GM19240 (cell line): ENCODE results near the gene FOXQ1.

Experiments
- DNase-seq: peaks from one replicate; pipeline ENCODE4 v3.0.0; 2011; ENCODE audit warnings: low spot score; ENCODE audit not compliant: insufficient read length

FOXQ1 gene, protein sequence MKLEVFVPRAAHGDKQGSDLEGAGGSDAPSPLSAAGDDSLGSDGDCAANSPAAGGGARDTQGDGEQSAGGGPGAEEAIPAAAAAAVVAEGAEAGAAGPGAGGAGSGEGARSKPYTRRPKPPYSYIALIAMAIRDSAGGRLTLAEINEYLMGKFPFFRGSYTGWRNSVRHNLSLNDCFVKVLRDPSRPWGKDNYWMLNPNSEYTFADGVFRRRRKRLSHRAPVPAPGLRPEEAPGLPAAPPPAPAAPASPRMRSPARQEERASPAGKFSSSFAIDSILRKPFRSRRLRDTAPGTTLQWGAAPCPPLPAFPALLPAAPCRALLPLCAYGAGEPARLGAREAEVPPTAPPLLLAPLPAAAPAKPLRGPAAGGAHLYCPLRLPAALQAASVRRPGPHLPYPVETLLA

DNA sequence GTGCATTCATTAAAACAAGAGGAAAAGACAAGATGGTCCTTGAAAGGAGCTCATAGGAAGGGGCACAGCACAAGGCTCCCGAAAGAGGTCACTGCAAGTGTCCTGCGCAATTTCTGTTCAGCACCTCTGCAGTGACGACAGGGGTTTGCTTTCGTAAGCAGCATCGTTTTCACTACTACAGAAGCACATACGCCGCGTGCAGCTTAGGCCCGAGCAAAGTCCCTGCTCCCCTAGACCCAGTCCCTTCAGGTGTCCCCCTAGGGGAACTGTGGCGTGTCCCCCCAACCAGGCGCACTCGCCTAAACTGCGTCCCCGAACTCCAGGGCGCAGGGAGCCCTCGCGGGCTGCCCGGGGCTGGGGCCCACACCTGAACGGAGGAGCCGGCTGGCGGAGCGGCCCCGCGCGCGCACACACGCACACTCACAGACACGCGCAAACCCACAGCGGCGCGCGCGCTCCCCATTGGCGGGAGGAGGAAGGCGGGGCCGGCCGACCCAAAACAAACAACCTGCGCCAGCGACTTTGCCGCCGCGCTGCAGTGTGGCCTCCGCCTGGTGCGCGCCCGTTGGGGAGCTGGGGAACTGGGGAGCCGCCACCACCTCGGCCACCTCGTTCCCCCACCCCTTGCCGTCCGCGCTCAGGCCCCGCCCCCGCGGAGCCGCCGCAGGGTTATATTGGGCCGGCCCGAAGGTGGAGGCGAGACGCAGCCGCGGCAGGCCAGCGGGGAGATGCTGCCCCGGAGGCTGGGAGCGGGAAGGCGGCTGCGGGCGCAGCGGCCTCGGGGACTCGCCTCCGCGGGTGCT, at the start of gene FOXQ1:
Gene FOXQ1 (plus strand): TSS at position 699 of the 803 bp plus-strand sequence. CDS start 607 bp downstream, outside the sequence.
- DNase-seq, result no peak

DNA sequence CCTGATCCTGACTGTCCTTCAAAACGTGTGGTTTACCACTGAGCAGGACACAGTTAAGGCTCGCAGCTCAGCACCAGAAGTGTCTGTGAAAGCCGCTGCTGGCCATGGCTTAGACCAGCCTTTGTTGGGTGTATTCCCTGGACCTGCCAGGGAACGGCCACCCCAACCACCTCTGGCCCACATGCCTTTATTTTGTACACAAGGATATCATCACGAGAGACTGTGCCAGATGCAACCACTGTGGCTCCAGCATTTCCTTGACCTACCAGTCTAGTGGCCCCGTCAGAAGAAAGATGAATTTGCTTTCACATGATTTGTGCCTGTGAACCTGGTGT, 49.2 kb upstream of the FOXQ1 start:
- DNase-seq, result no peak

DNA sequence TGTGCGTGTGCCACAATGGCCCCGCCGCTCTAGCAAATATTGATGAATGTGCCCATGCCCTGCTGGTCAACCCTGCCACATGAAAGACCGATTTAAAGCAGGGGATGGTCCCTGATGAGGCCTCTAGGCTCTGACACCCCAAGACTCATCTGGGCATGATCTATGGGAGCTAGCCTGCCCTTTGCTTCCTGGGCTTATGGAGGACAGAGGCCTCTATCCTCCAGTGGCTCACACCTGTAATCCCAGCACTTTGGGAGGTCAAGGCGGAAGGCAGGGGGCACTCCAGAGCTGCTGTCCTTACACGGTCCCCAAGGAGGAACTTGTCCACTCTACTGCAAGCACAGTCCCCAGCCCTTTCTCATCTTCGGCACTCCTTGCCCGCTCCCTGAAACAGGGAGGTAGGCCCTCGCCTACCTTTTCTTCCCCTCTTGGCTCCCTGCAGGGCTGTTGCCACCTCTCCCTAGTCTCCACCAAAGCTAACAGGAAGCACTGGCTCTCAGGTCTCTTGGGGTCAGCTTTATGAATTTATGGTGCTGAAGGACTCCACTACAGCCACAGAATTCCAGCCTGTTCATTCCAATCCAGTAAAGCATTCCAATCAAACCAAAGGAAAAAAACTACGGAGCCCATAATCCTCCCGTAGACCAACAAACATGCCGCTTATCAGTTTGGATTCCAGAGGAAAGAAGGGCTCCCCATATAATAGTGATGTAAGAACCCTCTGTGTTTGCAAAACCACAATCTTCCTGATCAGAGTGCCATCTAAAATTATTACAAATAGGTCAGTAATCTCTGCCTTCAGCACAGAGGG, 48.7 kb upstream of the FOXQ1 start:
- DNase-seq, result no peak

DNA sequence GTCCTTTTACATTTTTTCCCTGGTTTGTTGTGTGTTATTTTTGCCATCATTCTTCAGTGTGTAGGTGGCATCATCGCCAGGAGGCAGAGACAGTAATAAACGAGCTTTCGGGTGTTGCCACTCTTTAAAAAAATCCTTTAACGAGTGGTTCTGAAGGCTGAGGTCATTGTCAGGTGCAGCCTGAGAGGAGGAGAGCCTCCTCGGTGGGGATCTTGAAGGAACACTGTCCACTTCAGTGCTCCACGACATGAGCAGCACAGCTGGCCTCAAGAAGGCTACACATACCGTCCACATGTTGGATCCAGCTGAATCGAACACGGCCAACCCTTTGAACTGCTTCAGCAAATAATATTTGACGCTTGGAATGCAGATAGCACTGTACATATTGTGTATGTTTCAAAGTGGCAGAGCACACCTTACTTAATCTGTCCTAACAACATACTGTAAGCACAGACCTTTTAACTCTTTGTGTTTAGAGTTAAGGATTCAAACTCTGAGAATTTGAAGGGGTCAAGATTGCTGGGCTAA, 48.0 kb upstream of the FOXQ1 start:
- DNase-seq, result no peak

DNA sequence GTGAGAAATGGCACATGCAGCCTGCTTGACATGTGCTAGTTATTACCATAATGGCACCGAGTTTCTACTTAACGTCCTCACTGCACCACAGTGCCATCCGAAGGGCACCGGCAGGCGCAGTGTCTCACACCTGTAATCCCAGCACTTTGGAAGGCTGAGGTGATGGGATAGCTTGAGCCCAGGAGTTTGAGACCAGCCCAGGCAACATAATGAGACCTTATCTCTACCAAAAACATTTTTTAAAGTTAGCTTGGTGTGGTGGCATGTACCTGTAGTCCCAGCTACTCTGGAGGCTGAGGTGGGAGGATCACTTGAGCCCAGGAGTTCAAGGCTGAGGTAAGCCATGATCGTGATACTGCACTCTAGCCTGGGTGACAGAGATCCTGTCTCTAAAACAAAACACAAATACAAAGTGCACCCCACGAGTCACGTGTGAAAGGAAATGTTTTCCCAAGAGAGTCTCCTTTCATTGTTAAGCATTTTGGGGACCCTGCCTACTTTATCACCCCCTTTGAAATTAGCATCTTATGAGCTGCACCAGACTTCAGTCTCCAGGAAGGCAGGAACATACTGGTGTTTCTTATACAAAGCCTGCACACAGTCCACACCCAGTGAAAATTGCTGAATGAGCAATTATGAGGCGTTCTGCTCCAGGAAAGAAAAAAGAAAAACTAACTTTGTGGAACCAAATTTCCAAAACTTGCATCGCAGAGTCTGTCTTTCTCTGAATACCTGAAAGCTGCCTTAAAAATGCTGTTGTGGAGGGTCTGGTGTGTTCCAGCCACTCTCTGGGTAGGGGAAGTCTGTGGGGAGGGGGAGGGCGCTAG, 47.1 kb upstream of the FOXQ1 start:
- no peak for DNase-seq

DNA sequence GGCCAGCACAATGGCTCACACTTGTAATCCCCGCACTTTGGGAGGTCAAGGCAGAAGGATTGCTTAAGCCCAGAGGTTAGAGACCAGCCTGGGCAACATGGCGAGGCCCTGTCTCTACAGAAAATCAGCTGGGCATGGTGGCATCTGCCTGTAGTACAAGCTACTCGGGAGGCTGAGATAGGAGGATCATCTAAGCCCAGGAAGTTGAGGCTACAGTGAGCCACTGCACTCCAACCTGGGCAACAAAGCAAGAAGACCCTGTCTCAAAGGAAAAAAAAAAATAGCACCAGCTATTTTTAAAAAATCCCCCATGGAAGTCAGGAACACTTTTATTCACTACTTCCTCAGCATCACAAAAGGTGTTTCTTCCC, 45.2 kb upstream of the FOXQ1 start:
- DNase-seq, result no peak

DNA sequence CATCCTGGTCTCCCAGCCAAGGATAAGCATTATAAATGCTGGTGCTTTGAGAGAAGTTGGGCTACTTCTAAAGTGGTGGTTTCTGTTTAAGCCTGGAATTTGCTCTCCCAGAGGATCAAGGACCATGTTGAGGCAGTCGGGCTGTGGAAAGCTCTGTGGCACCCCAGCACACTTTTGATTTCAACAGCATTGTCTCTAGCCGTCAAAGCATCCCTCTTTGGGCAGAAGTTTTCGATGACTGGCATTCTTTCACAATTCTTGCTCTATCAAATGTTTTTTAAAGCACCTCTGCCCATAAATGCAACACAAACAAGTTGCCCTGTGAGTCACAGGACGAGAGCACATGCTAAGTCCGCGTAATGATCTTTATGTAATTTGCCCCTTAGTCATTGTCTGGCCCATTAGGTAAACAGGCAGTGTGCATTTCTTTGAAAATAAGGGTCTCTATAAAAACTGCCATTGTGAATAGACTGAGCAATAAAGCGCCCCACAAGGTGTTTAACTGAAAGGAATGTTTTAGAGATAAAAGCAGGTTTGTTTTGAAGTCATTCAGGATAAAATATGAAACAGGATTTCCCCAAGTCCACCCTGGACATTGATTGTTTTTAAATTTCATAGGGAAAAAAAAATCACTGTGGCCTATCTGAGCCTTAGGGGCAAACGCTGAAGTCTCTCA, 44.7 kb upstream of the FOXQ1 start:
- DNase-seq, result no peak

DNA sequence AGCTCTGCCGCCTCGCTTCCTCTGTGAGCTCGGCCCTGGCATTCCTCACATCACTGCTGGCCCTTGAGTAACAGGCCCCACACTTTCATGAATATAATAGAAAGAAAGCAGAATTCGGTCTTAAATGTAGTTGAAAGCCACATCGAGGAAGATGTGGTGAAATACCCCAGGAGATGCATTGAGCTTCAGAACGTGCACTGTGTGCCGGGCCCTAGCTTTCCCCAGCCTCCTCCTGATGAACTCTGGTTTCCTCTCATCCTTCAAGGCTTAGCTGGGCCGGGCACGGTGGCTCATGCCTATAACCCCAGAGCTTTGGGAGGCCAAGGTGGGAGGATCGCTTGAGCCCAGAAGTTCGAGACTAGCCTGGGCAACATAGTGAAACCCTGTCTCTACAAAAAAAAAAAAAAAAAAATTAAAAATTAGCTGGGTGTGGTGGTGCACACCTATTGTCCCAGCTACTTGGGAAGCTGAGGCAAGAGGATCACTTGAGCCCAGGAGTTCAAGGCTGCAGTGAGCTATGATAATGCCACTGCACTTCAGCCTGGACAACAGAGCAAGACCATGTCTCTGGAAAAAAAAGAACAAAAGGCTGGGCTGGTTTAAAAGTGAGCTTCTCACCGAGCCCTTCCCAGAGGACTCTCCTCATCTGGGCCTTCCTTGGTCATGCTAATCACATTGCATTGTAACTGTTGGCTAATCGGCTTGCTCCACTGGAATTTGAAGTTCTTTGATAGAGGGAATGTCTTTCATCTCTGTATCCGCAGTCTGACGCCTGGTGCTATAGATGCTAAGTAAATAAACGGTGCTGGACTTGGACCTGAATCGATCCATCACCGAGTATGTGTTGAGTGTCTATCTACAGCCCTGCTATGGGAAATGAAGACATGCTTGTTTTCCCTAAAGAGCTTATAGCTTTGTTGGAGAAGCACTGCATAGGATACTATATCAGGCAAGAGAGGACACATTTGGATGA, 43.8 kb upstream of the FOXQ1 start:
- DNase-seq, result no peak

DNA sequence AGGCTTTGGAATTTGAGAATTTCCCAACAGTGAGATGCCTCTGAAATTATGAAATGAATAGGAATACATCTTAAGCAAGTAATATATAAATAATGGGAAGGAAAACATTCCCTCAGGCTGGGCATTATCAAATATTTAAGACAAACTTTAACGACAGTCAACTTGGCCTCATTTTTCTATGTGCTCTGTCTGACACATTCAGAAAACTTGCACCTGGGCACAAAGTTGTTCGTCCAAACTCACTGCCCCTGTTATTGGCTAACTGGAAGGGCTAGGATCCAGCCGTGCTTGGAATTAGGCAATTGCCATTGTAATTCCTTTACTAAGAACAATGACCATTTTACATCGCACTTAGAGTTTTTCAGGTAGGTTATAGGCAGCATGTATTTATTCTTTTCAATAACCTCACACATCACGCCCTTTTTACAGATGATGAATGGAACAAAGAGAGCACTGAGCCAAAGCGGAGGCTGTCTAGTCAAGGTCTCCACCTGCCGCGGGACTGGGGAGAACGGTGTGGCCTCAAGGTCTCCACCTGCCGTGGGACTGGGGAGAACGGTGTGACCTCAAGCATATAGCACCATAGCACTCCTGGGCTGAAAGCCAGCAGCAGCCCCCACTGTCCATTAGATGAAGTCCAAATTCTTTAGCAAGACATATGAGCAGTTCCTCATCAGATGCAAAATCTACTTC, 40.7 kb upstream of the FOXQ1 start:
- no peak for DNase-seq

DNA sequence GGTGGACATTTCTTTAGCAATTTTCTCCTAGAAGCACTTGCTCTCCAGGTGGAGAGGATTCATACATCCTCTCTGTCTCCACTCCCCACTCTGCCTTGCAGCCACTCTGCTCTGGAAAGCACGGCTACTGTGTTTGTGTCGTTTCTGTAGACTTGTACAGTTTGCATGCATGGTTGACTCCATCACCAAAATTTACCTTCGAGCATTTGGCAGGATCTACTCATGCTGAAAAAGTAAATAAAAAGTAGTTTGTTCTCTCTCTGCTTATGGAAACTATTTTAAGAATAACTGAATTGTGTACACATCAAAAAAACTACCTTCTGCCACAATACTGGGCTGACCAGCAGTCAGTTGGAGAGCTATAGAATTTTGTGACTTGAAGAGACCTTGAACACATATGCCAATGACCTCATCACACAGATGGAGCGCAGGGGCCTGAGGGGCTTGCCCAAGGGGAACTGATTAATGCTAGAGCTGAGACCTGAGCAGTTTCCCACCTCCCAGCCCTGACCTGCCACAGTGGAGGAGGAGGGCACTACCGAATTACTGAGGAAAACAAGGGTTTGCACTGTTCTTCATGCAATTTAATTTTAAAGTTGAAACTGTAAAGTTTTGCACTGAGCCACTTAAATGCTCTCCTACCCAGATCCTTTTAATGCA, 33.7 kb upstream of the FOXQ1 start:
- DNase-seq, result no peak

DNA sequence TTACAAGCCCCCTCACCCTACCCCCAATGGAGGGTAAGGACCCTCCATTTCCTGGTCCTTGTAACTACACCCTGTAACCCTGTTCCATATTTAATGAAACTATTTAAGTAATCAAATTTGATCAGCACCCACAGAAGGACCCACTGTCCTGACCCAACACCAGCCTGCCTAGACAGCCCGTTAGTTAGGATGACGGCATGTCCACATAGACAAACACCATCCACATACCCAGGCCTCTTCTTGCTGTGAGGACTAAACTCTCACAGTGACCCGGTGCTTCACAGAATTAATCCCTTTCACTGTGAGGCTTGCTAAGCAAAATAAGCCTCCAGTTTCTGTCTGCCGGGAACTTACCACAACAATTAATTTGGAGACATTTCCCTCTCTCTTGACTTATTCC, 32.8 kb upstream of the FOXQ1 start:
- no peak for DNase-seq

DNA sequence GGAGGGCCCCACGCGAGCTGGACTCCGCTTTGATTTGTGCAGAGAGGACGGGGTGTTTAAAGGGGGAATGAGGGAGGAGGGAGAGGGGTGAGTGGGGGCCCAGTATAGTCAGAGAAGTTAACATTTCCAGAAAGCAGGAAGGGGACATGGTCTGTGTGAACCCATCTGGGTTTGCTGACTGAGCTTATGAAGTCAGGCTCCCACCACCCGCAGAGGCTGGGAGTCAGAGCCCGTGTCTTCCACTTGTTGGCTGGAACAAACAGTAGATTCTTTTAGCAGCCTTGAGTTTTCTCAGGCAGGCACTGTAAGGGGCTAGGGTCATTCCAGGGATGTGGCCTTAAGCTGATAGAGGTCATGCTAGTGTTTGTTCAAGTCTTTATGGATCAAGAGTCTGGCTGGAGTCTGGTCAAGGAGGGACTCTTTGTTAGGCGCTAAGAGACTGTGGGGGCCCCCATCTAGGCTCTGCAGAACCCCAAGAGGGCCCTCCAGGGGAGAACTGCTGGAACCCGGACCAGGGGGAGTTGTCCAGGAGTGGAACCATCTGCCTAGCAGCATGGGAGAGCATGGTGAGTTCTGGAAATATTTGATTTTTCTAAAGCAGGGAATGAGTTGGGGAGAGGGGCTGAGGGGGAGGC, 31.1 kb upstream of the FOXQ1 start:
- no peak for DNase-seq

DNA sequence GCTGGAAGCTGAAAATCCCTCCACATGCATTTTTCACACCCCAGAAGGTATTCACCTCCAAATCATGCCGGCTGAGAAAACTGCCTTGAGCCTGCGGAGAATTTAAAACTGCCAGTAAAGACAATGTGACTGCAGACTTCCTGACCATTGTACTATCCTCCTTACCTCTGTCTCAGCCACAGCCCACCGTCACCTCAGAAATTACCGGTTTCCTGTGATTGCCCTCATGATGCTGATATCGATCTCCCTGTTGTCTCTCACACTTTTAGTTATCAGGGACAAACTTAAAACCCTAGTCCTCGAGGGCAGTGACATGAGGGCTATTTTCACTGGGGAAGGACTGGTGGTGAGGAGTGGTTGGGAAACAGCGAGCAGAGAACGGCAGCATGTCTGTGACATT, 30.2 kb upstream of the FOXQ1 start:
- DNase-seq, result no peak

DNA sequence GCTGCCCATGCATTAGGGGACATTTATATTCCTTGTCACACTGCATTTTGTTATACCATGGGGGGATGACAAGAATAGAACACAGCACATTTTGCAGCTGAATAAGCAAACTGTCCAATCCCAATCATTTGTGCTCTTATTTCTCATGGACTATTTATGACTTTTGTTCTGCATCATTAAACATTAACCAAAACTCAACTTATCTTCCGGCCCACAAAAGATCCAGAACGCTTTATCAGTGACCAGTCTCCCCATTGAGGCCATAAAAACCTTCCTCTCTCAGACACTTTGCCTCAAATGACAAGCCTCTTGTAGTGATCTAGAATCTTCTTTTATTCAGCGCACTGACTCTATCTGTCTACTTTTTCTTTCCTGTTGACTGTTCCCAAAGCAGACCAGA, 28.4 kb upstream of the FOXQ1 start:
- no peak for DNase-seq

DNA sequence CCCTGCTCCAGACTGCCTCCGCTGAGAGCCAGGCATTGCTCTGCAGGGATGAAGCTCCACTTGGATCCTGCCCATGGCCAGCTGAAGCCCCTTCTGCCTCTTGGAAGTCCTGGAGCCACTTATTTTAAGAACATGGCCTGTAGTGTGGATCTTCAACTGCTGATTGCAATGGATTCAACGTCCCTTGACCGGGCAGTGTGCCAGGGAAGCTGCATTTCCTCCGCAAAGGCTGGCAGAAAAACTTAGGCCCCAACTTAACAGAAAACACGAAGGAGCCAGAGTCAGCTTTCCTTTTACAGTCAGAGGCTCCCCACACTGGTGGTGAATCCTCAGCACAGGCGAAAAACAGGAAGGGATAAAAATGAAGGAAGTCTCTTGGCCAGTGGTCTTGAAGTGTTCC, 26.3 kb upstream of the FOXQ1 start:
- DNase-seq, result no peak

DNA sequence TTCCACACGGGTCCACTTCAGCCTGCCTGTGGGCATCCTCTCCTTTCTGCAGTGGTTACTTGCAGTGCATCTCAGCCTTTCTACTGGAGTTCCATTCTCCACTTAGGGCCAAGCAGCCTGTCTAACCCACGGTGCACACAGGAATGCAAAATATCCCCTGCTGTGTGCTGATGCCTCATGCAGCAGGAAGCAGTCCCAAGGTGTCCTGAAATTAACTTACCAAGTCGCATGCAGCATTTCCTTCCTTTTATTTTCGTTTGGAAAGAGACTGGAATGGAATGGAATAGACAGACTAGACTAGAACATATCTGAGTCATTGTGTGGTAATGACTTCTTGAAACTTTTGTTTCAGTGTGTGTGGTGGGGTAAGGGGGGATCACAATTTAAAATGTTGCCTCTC, 25.9 kb upstream of the FOXQ1 start:
- no peak for DNase-seq

DNA sequence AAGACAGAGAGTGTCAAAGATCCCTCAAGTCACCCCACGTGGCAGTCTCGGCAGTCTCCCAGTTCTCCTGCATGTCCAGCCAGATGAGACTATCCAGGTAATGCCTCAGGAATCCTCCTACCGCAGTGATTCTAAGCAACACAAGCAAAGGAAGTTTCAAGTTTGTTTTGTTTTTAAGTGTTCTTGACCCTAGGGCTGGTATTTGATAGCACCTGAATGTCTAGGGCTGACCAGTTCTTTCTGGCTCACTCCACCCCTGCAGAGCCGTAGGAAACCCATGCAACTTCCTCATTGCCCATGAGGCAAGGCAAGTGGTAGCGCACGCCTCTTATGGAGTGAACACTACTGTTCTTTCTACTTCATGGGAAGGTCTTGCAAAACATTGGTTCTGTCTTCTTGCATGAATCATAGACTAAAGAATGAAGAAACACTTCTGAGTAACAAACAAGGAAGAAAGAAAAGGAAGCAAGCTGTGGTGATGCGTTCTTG, 24.8 kb upstream of the FOXQ1 start:
- no peak for DNase-seq
